HG03439 (cell line): ENCODE results near the gene FNDC10.
"Not testable (repeated sequence)": the region's sequence is repeated elsewhere in the genome, so short reads cannot be mapped to it uniquely, and the experiment has no call there.

Experiments used
- ATAC-seq: cut with Tn5 transposase; IDR thresholded peaks from one replicate; pipeline ENCODE4 v1.9.1; 2021; ENCODE audit warnings: mild to moderate bottlenecking, moderate library complexity; ENCODE audit not compliant: unreplicated experiment

FNDC10 gene

GRCh38 chr1:1567891-1568291, 32.0 kb downstream of the FNDC10 start:
- no peak for ATAC-seq

DNA sequence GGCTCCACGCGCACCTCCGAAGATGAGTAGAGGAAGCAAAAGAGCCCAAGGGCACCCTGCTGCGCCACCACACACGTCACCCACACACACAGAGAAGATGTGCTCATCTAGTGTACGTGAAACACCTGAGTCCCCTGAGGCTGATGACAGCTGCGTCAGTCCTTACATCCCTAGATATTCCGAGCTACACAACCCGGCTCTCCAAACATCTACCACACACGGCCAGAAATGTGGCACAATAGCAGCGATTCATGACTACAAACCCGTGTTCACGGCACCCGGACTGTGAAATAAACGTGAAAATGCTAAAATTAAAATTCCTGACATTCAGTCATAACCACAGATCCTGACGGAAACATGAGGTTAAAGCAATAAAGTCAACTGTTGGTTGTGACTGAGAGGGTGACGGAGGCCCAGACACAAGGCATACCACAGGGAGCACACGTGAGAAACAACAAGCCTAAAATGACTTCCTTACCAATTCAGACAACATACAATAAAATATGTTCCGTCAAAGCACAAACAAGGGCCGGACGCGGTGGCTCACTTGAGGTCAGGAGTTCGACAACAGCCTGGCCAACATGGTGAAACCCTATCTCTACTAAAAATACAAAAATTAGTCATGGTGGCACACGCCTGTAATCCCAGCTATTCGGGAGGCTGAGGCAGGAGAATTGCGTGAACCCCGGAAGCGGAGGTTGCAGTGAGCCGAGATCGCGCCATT, 32.6 kb downstream of the FNDC10 start:
- ATAC-seq, result no peak

DNA sequence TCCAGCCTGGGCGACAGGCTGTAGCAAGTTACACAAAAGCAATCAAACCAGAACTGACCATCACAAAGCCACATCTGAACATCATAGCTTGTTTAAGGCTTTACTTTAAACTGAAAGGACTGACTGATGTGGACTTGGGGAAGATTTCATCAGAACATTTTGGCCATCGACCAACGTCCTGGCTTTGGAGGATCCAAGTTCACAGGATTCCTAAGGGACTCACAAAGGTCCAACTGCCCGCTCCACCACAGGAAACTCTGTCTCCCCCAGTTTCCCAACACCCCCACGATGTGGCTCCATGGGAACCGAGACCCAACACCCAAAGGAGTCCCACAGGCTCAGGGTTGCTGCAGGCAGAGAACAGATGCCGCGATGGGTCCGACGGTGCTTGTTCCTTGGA, 34.6 kb downstream of the FNDC10 start:
- ATAC-seq, result no peak

GRCh38 chr1:1564268-1564667, 35.7 kb downstream of the FNDC10 start:
- ATAC-seq, result no peak

- ATAC-seq, result no peak
Measured at GRCh38 chr1:1563688-1564087, 36.2 kb downstream of the FNDC10 start.

GRCh38 chr1:1562556-1563195, 37.3 kb downstream of the FNDC10 start:
- ATAC-seq, result no peak

DNA sequence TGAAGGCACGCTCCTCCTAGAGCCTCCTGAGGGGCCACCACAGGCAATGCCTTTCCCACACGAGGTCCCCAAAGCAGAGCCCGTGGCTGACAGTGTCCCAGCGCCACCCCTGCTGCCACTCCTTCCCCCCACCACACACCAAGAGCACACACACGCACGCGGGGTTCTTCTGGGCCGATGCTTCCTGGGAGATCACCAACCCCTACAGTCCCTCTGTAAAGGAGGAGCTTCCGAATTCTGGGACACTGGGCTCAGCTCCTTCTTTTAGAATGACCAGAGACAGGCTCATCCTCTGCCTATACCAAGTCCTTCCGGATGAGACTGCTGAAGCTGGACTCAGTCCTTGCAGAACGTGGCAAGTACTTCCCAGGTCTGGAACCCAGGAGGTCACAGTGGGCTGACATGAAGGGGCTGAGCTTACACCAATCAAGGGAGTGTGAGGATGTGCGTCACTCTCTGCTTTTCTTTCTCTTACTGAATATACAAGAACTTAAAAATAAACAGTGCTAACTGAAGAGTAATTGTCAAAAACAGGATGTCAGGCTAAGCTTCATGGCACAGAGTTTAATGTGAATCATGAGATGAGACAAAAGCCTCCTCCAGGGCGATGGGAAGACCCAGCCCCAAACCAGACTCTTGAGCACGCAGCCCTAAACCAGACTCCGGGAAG, 38.0 kb downstream of the FNDC10 start:
- ATAC-seq, result no peak

GRCh38 chr1:1560178-1560577, 39.8 kb downstream of the FNDC10 start:
- no peak for ATAC-seq

- ATAC-seq, result no peak
Measured at GRCh38 chr1:1559066-1559465, 40.9 kb downstream of the FNDC10 start.

- ATAC-seq, result no peak
Measured at GRCh38 chr1:1558591-1558990, 41.3 kb downstream of the FNDC10 start.

DNA sequence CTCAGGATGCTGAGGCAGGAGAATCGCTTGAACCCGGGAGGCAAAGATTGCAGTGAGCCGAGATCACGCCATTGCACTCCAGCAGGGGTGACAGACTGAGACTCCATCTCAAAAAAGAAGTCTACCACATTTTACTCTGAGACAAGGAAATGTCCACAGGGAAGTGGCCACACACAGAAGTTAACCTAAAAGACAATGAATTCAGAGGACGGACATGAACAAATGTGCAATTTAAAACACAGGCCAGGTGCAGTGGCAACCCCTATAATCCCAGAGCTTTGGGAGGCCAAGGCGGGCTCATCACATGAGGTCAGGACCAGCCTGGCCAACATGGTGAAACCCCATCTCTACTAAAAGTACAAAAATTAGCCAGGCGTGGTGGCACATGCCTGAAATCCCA, 42.2 kb downstream of the FNDC10 start:
- ATAC-seq, result not testable (repeated sequence)

- ATAC-seq, result not testable (repeated sequence)
Measured at GRCh38 chr1:1556961-1557360, 43.0 kb downstream of the FNDC10 start.

- no peak for ATAC-seq
Measured at GRCh38 chr1:1556505-1556904, 43.4 kb downstream of the FNDC10 start.

GRCh38 chr1:1554926-1555915, 44.7 kb downstream of the FNDC10 start:
- no peak for ATAC-seq

DNA sequence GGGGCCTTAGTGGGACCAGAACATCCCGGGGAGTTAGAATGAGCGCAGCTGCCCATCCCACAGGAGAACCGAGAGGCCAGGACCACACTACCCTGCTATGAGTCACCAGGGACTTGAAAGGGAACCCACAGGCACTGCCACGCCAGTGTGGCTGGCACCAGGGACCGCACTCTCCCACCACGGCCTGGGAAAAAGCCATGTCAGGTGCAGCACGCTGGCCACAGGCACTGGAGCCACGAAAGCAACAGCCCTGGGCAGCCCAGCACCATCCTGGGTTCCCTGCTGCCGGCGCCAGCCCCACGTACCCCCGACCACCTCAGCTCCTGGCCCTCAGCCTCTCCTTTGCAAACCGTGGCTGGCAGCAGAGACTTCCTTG, 45.4 kb downstream of the FNDC10 start:
- ATAC-seq, result no peak

DNA sequence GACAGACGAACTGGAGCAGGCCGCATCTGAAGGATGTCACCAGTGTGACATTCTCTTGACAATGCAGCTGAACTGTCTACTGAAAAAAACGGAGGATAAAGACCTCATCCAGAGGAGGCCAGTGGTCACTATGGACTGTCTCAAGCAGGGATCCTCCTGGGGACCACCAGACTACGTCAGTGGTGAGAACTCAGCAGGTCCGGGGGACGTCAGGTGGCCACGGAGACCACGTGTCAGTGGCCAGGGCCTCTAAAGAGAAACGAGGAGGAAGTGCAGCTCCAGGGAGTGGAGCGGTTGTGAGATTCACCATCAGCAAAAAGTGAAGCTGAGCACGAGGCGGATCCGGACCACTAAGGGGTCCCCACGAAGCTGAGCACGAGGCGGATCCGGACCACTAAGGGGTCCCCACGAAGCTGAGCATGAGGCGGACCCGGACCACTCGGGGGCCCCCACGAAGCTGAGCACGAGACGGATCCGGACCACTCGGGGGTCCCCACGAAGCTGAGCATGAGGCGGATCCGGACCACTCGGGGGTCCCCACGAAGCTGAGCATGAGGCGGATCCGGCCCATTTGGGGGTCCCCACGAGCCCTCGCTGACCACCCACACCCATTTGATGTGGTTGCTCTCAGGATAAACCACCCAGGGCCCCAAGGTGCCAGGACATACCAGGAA, 46.0 kb downstream of the FNDC10 start:
- no peak for ATAC-seq

DNA sequence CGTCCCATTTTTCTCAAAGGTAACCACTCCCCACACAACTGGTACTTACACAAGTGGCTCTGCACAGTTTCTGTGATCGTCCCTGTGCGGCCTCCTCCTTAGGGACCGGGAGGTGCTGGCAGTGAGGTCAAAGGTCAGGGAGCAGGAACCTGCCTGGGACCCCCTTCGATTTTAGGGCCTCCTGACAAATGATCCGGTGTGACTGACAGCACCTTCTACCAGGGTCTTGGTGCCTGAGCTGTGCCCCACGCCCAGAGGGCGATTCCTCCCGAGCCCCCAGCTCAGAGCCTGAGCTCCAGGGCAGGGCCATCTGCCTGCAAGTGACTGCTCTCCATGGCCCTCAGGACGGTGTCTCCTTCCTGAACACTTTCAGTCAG, 47.7 kb downstream of the FNDC10 start:
- ATAC-seq, result no peak

DNA sequence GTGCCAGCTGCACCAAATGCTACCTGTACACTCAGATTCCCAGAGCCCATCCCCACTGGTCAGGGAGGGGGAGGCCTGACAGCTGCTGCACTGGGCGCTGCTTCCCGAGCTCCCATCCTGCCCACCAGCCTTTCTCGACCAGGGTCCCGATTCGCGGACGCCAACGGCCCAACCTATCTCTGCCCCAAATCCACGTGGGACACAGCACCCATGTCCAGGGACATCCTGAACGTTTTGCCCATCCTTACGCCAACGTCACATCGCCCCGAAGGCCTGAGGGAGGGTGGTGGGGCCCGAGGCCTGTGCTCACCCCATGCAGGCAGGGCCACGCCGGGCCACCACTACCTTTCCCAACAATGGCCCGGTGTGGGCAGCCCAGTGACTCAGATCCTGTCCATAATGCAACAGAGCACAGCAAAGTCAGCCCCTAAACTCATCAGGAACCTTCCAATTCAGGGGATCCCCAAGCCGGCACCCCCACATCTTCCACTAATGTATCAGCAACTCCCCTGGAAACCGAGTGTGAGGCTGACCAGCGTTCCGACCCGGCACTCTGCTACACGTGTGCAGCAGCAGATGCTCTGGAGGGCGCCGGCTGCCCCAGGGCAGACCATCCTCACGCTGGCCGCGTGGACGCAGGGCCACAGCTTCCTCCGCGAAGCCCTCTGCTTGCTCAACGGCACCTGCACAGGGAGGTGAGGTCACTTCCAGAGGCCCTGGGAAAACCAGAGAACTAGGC, 48.2 kb downstream of the FNDC10 start:
- no peak for ATAC-seq

- no peak for ATAC-seq
Measured at GRCh38 chr1:1550591-1551432, 49.1 kb downstream of the FNDC10 start.
